NCI-H2227 (cell line): ENCODE results near the gene FGGY.
"Not testable (repeated sequence)": the region's sequence is repeated elsewhere in the genome, so short reads cannot be mapped to it uniquely, and the experiment has no call there.

ENCODE experiments used
- DNase-seq: peaks from one replicate; lab custom pipeline; 2025; ENCODE audit not compliant: unreplicated experiment; lab: John Stamatoyannopoulos, UW

The FGGY gene

GRCh38 chr1:59718064-59718988 is 421.4 kb downstream of the FGGY start:
- DNase-seq = no peak

GRCh38 chr1:59718989-59719360 is 422.1 kb downstream of the FGGY start:
- DNase-seq = no peak

GRCh38 chr1:59720326-59721115 is 423.6 kb downstream of the FGGY start:
- no peak for DNase-seq

- DNase-seq = no peak
Observed at GRCh38 chr1:59730302-59730701, 433.4 kb downstream of the FGGY start.

GRCh38 chr1:59730759-59731478 is 434.0 kb downstream of the FGGY start:
- no peak for DNase-seq

- DNase-seq = no peak
Observed at GRCh38 chr1:59731591-59731990, 434.7 kb downstream of the FGGY start.

- DNase-seq = no peak
Observed at GRCh38 chr1:59732214-59732955, 435.5 kb downstream of the FGGY start.

- no peak for DNase-seq
Observed at GRCh38 chr1:59733443-59734141, 436.7 kb downstream of the FGGY start.

- DNase-seq = not testable (repeated sequence)
Observed at GRCh38 chr1:59735927-59736326, 439.0 kb downstream of the FGGY start.

- no peak for DNase-seq
Observed at GRCh38 chr1:59736744-59737143, 439.9 kb downstream of the FGGY start.

- no peak for DNase-seq
Observed at GRCh38 chr1:59737638-59738037, 440.7 kb downstream of the FGGY start.

GRCh38 chr1:59738152-59738551 is 441.3 kb downstream of the FGGY start:
- DNase-seq = no peak

- no peak for DNase-seq
Observed at GRCh38 chr1:59738591-59739015, 441.7 kb downstream of the FGGY start.

- no peak for DNase-seq
Observed at GRCh38 chr1:59739111-59739510, 442.2 kb downstream of the FGGY start.

GRCh38 chr1:59742526-59742925 is 445.6 kb downstream of the FGGY start:
- DNase-seq = no peak

- no peak for DNase-seq
Observed at GRCh38 chr1:59743324-59744091, 446.6 kb downstream of the FGGY start.

- DNase-seq = peak; percentile 84
Observed at GRCh38 chr1:59747420-59748024, 450.6 kb downstream of the FGGY start.

- DNase-seq = no peak
Observed at GRCh38 chr1:59748123-59748522, 451.2 kb downstream of the FGGY start.
